T-cell (primary cell): ENCODE measurements around the gene ANAPC5. TPM values are rescaled to one million over a fixed set of nuclear protein-coding genes. Genes with fewer than 3 reads are reported as not detected.
"Not testable (repeated sequence)": the region's sequence is repeated elsewhere in the genome, so short reads cannot be mapped to it uniquely, and the experiment has no call there.

Experiments used
- ATAC-seq, 4 experiments: fragments of 200-7000 bp in 3 of 4; fragments of 150-1000 bp in 1 of 4; cut with Tn5 transposase; replicated peaks in 1 of 4; 1 replicate in 3 of 4; 2 replicates in 1 of 4; pipeline ENCODE4 v1.10.0; 2021; ENCODE audit warnings: moderate library complexity in 3 of 4, mild to moderate bottlenecking in 2 of 4, moderate number of reproducible peaks in 1 of 4
- CTCF ChIA-PET, 2 donors: fragments of 300-600 bp; sonication (Branson Sonifier 250); formaldehyde crosslinking; loops; one replicate each; lab custom pipeline; 2022; ENCODE audit warnings: antibody characterized with exemption in 2 of 2; lab: Charles Lee
- POLR2A ChIA-PET, 2 donors: fragments of 300-600 bp; sonication (Branson Sonifier 250); formaldehyde crosslinking; loops; one replicate each; lab custom pipeline; 2022; ENCODE audit warnings: antibody characterized with exemption in 2 of 2; lab: Charles Lee
- DNase-seq, 35 experiments: peaks; one replicate each; pipeline versions ENCODE4 v3.0.0 to v3.0.0-alpha.2; 2013 to 2023
- H3K27ac ChIP-seq: one replicate; pipeline ENCODE4 v1.5.1; 2013; ENCODE audit warnings: low read length
- H3K27me3 ChIP-seq, 2 experiments: replicated peaks in 1 of 2; 1 replicate in 1 of 2; 2 replicates in 1 of 2; pipeline versions ENCODE4 v1.6.1 to v1.7.0; 2013; ENCODE audit warnings: low read length in 1 of 2, mixed read lengths in 1 of 2; ENCODE audit not compliant: control insufficient read depth in 2 of 2, insufficient read depth in 2 of 2; ENCODE audit errors: extremely low read depth in 1 of 2
- H3K36me3 ChIP-seq, 2 donors: 1 replicate in 1 of 2; 2 replicates in 1 of 2; pipeline versions ENCODE4 v1.6.1 to v1.7.0; 2013; ENCODE audit warnings: low read length in 1 of 2; ENCODE audit not compliant: control insufficient read depth in 2 of 2, insufficient read depth in 1 of 2; ENCODE audit errors: extremely low read depth in 1 of 2
- H3K4me1 ChIP-seq, 2 experiments: 1 replicate in 1 of 2; 2 replicates in 1 of 2; pipeline versions ENCODE4 v1.6.1 to v1.7.0; 2013; ENCODE audit warnings: low read length in 2 of 2, mixed read lengths in 1 of 2; ENCODE audit not compliant: insufficient read depth in 2 of 2, control insufficient read depth in 1 of 2; ENCODE audit errors: extremely low read depth in 1 of 2
- H3K4me3 ChIP-seq, 2 donors: 1 replicate in 1 of 2; 2 replicates in 1 of 2; pipeline versions ENCODE4 v1.5.1 to v1.7.0; 2013; ENCODE audit warnings: mild to moderate bottlenecking in 2 of 2, low read length in 1 of 2, moderate library complexity in 1 of 2; ENCODE audit not compliant: control insufficient read depth in 1 of 2; ENCODE audit errors: extremely low read depth in 1 of 2
- H3K9me3 ChIP-seq: 2 replicates; pipeline ENCODE4 v1.7.0; 2013
- H3K27ac Mint-ChIP-seq, 2 donors: one replicate each; pipeline ENCODE4 v1.8.0; 2020 to 2021; ENCODE audit warnings: mild to moderate bottlenecking in 2 of 2, mixed read lengths in 2 of 2
- H3K27me3 Mint-ChIP-seq, 2 donors: one replicate each; pipeline ENCODE4 v1.8.0; 2021 to 2022; ENCODE audit warnings: mixed read lengths in 2 of 2
- H3K36me3 Mint-ChIP-seq: one replicate; pipeline ENCODE4 v1.8.0; 2021; ENCODE audit warnings: mixed read lengths
- H3K4me1 Mint-ChIP-seq, 3 donors: one replicate each; pipeline ENCODE4 v1.8.0; 2020 to 2022; ENCODE audit warnings: mixed read lengths in 3 of 3, mild to moderate bottlenecking in 1 of 3
- H3K4me3 Mint-ChIP-seq, 3 donors: one replicate each; pipeline ENCODE4 v1.8.0; 2020 to 2022; ENCODE audit warnings: mild to moderate bottlenecking in 3 of 3, mixed read lengths in 3 of 3, moderate library complexity in 3 of 3
- H3K9me3 Mint-ChIP-seq, 3 donors: one replicate each; pipeline ENCODE4 v1.8.0; 2020 to 2022; ENCODE audit warnings: mixed read lengths in 3 of 3
- WGBS: methylation state at CpG from one replicate; pipeline ENCODE4 v1.1.5; 2013; ENCODE audit warnings: missing lambda C conversion rate; ENCODE audit not compliant: insufficient coverage; 5-methylcytosine and 5-hydroxymethylcytosine counted together
- total RNA-seq, 35 experiments: library from RNA in 6 of 35; stranded (reverse) in 6 of 35; fragments of 120-200 nt in 1 of 35; gene quantifications; one replicate each; pipeline versions ENCODE4 v1.2.1 to v1.2.4 and lab custom pipeline; 2013 to 2026

The ANAPC5 gene
- total RNA-seq, 5 donors from 2014 or later (not counting 1 experiment from before 2014, with no cell fraction given) = 121 to 134 (median 126) TPM

DNA sequence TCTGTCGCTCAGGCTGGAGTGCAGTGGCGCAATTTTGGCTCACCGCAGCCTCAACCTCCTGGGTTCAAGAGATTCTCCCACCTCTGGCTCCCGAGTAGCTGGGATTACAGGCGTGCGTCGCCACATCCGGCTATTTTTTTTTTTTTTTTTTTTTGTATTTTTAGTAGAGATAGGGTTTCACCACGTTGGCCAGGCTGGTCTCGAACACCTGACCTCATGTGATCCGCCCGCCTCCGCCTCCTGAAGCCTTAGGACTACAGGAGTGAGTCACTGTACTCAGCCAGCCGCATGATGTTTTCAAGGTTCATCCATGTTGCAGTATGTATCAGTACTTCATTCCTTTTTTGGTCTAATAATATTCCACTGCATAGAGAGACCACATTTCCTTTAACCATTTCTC is 45.3 kb upstream of the ANAPC5 start:
- Mint-ChIP-seq H3K36me3 (peaks cover 1% of the 10 kb centered on the region), H3K4me3 (no peak overlapping the region), H3K9me3 (no peaks in the 10 kb centered on the region), H3K27me3 (no peaks in the 10 kb centered on the region), H3K27ac (no peak overlapping the region), H3K4me1 (peaks cover 23 to 34% (median 29%) of the 10 kb centered on the region in 3 donors)
- ATAC-seq (no peak), DNase-seq (no peak)
- H3K9me3 ChIP-seq = no peaks in the 10 kb centered on the region
- H3K27me3 ChIP-seq = no peaks in the 10 kb centered on the region
- H3K27ac ChIP-seq = no peak overlapping the region
- no peak overlapping the region for H3K4me3 ChIP-seq
- peaks cover 0 to under 1% of the 10 kb centered on the region in 2 donors for H3K36me3 ChIP-seq
- ChIA-PET CTCF (interaction anchor here in 1 of 2 donors (0.6 to 0.7 kb wide), 2 partner anchors 71 to 682 kb away, joined by 3 read pairs; no protein-coding TSS in a partner anchor), POLR2A (interaction anchor here in 1 of 2 donors (0.6 kb wide), 1 partner anchor 19 kb away, joined by 5 read pairs; no protein-coding TSS in a partner anchor)
- peaks cover 15 to 18% of the 10 kb centered on the region in 2 experiments for H3K4me1 ChIP-seq
- WGBS = 100% methylated on average over 3 of the region's 14 CpGs

DNA sequence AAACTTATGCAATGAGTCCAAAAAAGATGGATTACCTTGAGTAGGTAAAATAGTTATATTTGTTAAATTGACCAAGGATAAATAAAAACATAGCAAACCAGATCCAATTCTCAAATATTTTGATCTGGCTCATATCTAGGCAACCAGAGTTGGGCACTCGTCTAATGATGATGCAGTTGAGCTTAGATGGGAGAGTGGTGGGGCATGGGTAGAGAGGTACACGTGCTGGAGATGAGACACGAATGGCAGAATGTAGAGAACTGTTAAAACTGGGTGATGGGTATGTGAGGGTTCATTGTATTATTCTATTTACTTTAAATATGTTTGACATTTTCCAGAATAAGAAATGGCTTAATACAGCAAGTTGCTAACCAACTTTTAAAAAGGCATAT is 40.1 kb upstream of the ANAPC5 start:
- no peaks in the 10 kb centered on the region for H3K27me3 Mint-ChIP-seq
- Histone ChIP-seq H3K4me3 (no peak overlapping the region), H3K36me3 (no peaks in the 10 kb centered on the region), H3K9me3 (no peaks in the 10 kb centered on the region), H3K4me1 (peaks cover 0 to 6% of the 10 kb centered on the region in 2 experiments), H3K27me3 (no peaks in the 10 kb centered on the region), H3K27ac (no peak overlapping the region)
- no CpG with 5 or more reads among the region's 3 CpGs for WGBS
- DNase-seq (no peak), ATAC-seq (no peak)
- H3K36me3 Mint-ChIP-seq = no peaks in the 10 kb centered on the region
- H3K9me3 Mint-ChIP-seq = no peaks in the 10 kb centered on the region
- peak overlapping the region in 1 of 3 donors; percentile 59 for H3K4me3 Mint-ChIP-seq
- ChIA-PET POLR2A (interaction anchor here in 1 of 2 donors (0.6 to 2.1 kb wide), 2 partner anchors 8 to 12 kb away, joined by 8 to 9 read pairs; no protein-coding TSS in a partner anchor), CTCF (interaction anchor here in 1 of 2 donors (1.2 kb wide), 1 partner anchor 9 kb away, joined by 3 read pairs; no protein-coding TSS in a partner anchor)
- peak overlapping the region; percentile 25 to 28 for H3K27ac Mint-ChIP-seq
- peaks cover 9 to 10% (median 10%) of the 10 kb centered on the region in 3 donors for H3K4me1 Mint-ChIP-seq

DNA sequence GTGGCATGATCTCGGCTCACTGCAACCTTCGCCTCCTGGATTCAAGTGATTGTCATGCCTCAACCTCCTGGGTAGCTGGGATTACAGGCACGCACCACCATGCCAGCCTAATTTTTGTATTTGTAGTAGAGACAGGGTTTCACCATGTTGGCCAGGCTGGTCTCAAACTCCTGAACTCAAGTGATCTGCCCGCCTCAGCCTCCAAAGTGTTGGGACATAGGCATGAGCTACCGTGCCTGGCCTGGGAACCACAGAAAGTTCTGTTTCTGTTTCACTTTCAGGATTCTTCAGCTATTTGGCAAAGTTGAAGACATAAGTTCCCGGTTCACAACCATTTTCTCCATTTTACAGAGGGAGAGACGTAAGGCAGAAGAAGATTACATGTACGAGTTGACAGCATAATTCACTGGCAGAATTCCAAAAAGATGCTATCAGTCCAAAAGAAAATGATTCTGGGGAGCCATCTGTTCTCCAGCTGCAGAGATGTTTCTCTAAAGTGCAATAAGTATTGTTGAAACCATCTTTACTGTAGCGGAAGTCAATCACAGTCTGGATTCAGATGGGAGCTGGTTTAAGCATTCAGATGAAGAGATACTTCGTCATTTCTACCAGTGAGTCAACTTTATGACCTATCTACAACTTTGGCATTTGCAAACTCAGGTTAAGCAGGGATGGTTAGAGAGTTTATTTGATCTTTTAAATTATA is 39.6 kb upstream of the ANAPC5 start:
- CTCF ChIA-PET = interaction anchor here in 1 of 2 donors (1.2 kb wide), 1 partner anchor 10 kb away, joined by 3 read pairs; no protein-coding TSS in a partner anchor
- WGBS = no CpG with 5 or more reads among the region's 10 CpGs
- peaks cover 0 to 6% of the 10 kb centered on the region in 2 experiments for H3K4me1 ChIP-seq
- no peaks in the 10 kb centered on the region for H3K27me3 ChIP-seq
- POLR2A ChIA-PET = interaction anchor here in 1 of 2 donors (0.6 to 2.1 kb wide), 2 partner anchors 9 to 12 kb away, joined by 8 to 9 read pairs; no protein-coding TSS in a partner anchor
- DNase-seq (peak in 8 of 35 experiments; percentile 1 to 45 (median 6)), ATAC-seq (peak; percentile 24 to 66 (median 44))
- H3K4me3 ChIP-seq = peak overlapping the region in 1 of 2 donors; percentile 3
- Mint-ChIP-seq H3K9me3 (no peaks in the 10 kb centered on the region), H3K27me3 (no peaks in the 10 kb centered on the region), H3K4me1 (peaks cover 9 to 10% (median 10%) of the 10 kb centered on the region in 3 donors), H3K4me3 (peak overlapping the region; percentile 25 to 59 (median 42)), H3K27ac (peak overlapping the region; percentile 40 to 62), H3K36me3 (no peaks in the 10 kb centered on the region)
- H3K27ac ChIP-seq = peak overlapping the region; percentile 28
- no peaks in the 10 kb centered on the region for H3K9me3 ChIP-seq
- H3K36me3 ChIP-seq = no peaks in the 10 kb centered on the region

DNA sequence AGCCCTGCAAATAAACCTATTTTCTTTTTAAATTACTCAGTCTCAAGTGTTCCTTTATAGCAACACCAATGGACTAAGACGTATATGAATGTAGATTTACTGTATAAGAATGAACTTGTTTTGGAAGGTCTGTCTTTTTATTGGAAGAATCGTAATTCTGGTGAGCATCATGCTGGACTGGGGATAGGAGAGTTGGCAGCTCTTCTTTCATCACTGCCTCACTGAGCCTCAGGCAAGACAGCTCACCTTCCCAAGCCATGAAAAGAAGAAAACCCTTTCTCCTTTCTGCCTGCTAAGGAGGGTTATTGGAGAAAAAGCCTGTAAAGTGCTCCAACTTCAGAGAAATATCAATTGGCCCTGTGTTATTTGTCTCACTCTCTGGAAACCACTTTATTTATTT is 38.6 kb upstream of the ANAPC5 start:
- H3K4me3 ChIP-seq = no peak overlapping the region
- no peaks in the 10 kb centered on the region for H3K27me3 ChIP-seq
- Mint-ChIP-seq H3K36me3 (no peaks in the 10 kb centered on the region), H3K4me3 (no peak overlapping the region), H3K27ac (no peak overlapping the region), H3K4me1 (peaks cover 9 to 10% (median 10%) of the 10 kb centered on the region in 3 donors), H3K27me3 (no peaks in the 10 kb centered on the region), H3K9me3 (no peaks in the 10 kb centered on the region)
- WGBS = no CpG with 5 or more reads among the region's 2 CpGs
- ChIA-PET POLR2A (interaction anchor here (0.9 to 2.1 kb wide), 2 partner anchors 10 to 11 kb away, joined by 3 to 8 read pairs; no protein-coding TSS in a partner anchor), CTCF (interaction anchor here in 1 of 2 donors (0.7 kb wide), 1 partner anchor 92 kb away, joined by 3 read pairs; no protein-coding TSS in a partner anchor)
- H3K27ac ChIP-seq = no peak overlapping the region
- no peak for ATAC-seq
- H3K9me3 ChIP-seq = no peaks in the 10 kb centered on the region
- DNase-seq = no peak
- H3K36me3 ChIP-seq = no peaks in the 10 kb centered on the region
- peaks cover 0 to 6% of the 10 kb centered on the region in 2 experiments for H3K4me1 ChIP-seq

GRCh38 chr12:121388421-121388981 is 36.3 kb upstream of the ANAPC5 start:
- no peak for ATAC-seq
- no peaks in the 10 kb centered on the region for H3K9me3 Mint-ChIP-seq
- DNase-seq = no peak
- no peaks in the 10 kb centered on the region for H3K9me3 ChIP-seq
- no peaks in the 10 kb centered on the region for H3K36me3 ChIP-seq
- ChIA-PET CTCF (interaction anchor here in 1 of 2 donors (0.6 kb wide), 1 partner anchor 7 kb away, joined by 6 read pairs; no protein-coding TSS in a partner anchor), POLR2A (no interaction called here)
- H3K27ac Mint-ChIP-seq = no peak overlapping the region
- no peaks in the 10 kb centered on the region for H3K27me3 Mint-ChIP-seq
- WGBS = 34% methylated on average over 2 of the region's 5 CpGs
- H3K4me3 Mint-ChIP-seq = no peak overlapping the region
- H3K4me3 ChIP-seq = no peak overlapping the region
- H3K4me1 Mint-ChIP-seq = peaks cover 9 to 10% (median 10%) of the 10 kb centered on the region in 3 donors
- H3K4me1 ChIP-seq = peaks cover 0 to 6% of the 10 kb centered on the region in 2 experiments
- H3K36me3 Mint-ChIP-seq = no peaks in the 10 kb centered on the region
- no peak overlapping the region for H3K27ac ChIP-seq
- H3K27me3 ChIP-seq = no peaks in the 10 kb centered on the region

DNA sequence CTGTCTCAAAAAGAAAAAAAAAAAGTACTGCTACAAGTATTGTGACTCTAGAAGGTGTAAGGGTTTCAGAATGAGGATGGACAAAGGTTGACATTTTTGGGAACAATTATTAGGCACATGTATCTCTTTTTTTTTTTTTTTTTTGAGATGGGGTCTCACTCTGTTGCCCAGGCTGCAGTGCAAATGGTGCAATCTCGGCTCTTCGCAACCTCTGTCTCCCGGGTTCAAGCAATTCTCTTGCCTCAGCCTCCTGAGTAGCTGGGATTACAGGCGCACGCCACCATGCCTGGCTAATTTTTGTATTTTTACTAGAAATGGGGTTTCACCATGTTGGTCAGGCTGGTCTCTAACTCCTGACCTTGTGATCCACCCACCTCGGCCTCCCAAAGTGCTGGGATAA is 32.7 kb upstream of the ANAPC5 start:
- not testable (repeated sequence) for H3K27me3 ChIP-seq, DNase-seq, H3K4me1 ChIP-seq, H3K4me1 Mint-ChIP-seq, H3K9me3 Mint-ChIP-seq, H3K9me3 ChIP-seq, H3K4me3 ChIP-seq, H3K4me3 Mint-ChIP-seq, H3K27me3 Mint-ChIP-seq, H3K36me3 ChIP-seq, ATAC-seq, H3K36me3 Mint-ChIP-seq, H3K27ac Mint-ChIP-seq, H3K27ac ChIP-seq
- 95% methylated on average over 4 of the region's 6 CpGs for WGBS
- ChIA-PET POLR2A (interaction anchor here in 1 of 2 donors (0.6 to 0.7 kb wide), 3 partner anchors 9 to 37 kb away, joined by 4 to 5 read pairs (median 4); no protein-coding TSS in a partner anchor), CTCF (interaction anchor here in 1 of 2 donors (0.6 to 0.7 kb wide), 2 partner anchors 164 to 269 kb away, joined by 3 to 4 read pairs; no protein-coding TSS in a partner anchor)
